Stimulated activated CD8-positive, alpha-beta memory T cell treated with anti-CD3 and anti-CD28 coated beads, Interleukin-12 subunit alpha, Interleukin-12 subunit beta, amount 100 ng/mL, for 4 hours (primary cell): ENCODE measurements around the gene TNFRSF6B.

Experiments
- DNase-seq: peaks from one replicate; pipeline ENCODE4 v3.0.0-alpha.2; 2020; ENCODE audit warnings: low read depth

Gene TNFRSF6B

GRCh38 chr20:63697868-63698545, 1.6 kb downstream of the TNFRSF6B start:
- DNase-seq, result no peak

- no peak for DNase-seq
These were observed 2.5 kb downstream of the TNFRSF6B start for GRCh38 chr20:63698739-63699465.

GRCh38 chr20:63699466-63700198, 3.2 kb downstream of the TNFRSF6B start:
- DNase-seq, result no peak

- DNase-seq, result no peak
These were observed 4.0 kb downstream of the TNFRSF6B start for GRCh38 chr20:63700199-63701050.

GRCh38 chr20:63701051-63701328, 4.5 kb downstream of the TNFRSF6B start:
- DNase-seq, result no peak

GRCh38 chr20:63701329-63702035, 5.0 kb downstream of the TNFRSF6B start:
- DNase-seq, result no peak

- no peak for DNase-seq
These were observed 5.7 kb downstream of the TNFRSF6B start for GRCh38 chr20:63702036-63702665.

GRCh38 chr20:63702751-63703470, 6.5 kb downstream of the TNFRSF6B start:
- no peak for DNase-seq

GRCh38 chr20:63703471-63703975, 7.1 kb downstream of the TNFRSF6B start:
- no peak for DNase-seq

GRCh38 chr20:63703976-63704748, 7.7 kb downstream of the TNFRSF6B start:
- no peak for DNase-seq

- no peak for DNase-seq
These were observed 8.3 kb downstream of the TNFRSF6B start for GRCh38 chr20:63704749-63705117.

- no peak for DNase-seq
These were observed 9.0 kb downstream of the TNFRSF6B start for GRCh38 chr20:63705232-63706026.

GRCh38 chr20:63706027-63706695, 9.7 kb downstream of the TNFRSF6B start:
- no peak for DNase-seq

GRCh38 chr20:63706852-63707557, 10.6 kb downstream of the TNFRSF6B start:
- DNase-seq, result peak; percentile 49

GRCh38 chr20:63707558-63708300, 11.3 kb downstream of the TNFRSF6B start, which contains the start of the genes ARFRP1 and ZGPAT:
Gene ARFRP1, minus strand, starts transcription at chr20:63707976. Its CDS starts 885 bp downstream, at chr20:63707091.
Gene ZGPAT, plus strand, starts transcription at chr20:63708039. Its CDS starts 542 bp downstream, at chr20:63708581.
- DNase-seq, result peak; percentile 83
